ENCODE results near the gene FAM229B.

DNA sequence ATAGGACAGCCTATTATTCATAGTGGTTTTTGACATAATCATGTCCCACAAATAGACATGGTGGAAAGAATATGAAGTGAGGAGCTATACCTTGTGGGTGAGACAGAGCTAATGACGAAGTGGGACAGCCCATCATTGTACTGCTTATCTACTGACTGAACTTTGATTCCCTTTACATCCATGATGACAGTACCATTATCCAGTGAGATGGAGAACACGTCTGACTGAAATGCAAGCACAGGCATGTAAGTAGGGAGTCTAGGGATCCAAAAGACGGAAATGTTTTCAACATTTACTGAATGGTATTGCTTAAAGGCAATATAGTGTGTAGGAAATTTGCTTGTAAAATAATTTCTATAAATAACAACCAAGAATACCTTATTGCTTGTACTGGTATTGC, 43.5 kb downstream of the FAM229B start:
- TF ChIP-seq, protein P1, sequence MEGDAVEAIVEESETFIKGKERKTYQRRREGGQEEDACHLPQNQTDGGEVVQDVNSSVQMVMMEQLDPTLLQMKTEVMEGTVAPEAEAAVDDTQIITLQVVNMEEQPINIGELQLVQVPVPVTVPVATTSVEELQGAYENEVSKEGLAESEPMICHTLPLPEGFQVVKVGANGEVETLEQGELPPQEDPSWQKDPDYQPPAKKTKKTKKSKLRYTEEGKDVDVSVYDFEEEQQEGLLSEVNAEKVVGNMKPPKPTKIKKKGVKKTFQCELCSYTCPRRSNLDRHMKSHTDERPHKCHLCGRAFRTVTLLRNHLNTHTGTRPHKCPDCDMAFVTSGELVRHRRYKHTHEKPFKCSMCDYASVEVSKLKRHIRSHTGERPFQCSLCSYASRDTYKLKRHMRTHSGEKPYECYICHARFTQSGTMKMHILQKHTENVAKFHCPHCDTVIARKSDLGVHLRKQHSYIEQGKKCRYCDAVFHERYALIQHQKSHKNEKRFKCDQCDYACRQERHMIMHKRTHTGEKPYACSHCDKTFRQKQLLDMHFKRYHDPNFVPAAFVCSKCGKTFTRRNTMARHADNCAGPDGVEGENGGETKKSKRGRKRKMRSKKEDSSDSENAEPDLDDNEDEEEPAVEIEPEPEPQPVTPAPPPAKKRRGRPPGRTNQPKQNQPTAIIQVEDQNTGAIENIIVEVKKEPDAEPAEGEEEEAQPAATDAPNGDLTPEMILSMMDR (IDR thresholded peaks at IDR 0.05), result no peak
- no peak for TF ChIP-seq POLR2A (IDR thresholded peaks at IDR 0.05)
